Fibroblast of the aortic adventitia (primary cell): ENCODE data around the gene RTL5. TPM values are rescaled to one million over a fixed set of nuclear protein-coding genes. Genes with fewer than 3 reads are reported as not detected.

Source experiments
- DNase-seq: peaks from one replicate; pipeline ENCODE4 v3.0.0-alpha.2; 2010; ENCODE audit warnings: low read depth
- H3K4me3 ChIP-seq: 2 replicates; pipeline ENCODE4 v1.5.1; 2011; ENCODE audit warnings: low read depth, mild to moderate bottlenecking, control low read depth, low read length, moderate library complexity
- total RNA-seq: library from RNA; depleted of rRNA; stranded (reverse); fragments of >200 nt; gene quantifications from 2 replicates; pipeline ENCODE4 v1.2.3, GENCODE V29; 2012; ENCODE audit warnings: low replicate concordance
- TF ChIP-seq, protein P1 (sequence below): IDR thresholded peaks from 2 replicates; pipeline ENCODE4 v1.5.1; 2011; ENCODE audit warnings: mild to moderate bottlenecking, low read length, control low read depth, inconsistent platforms; ENCODE audit not compliant: insufficient read depth

The RTL5 gene
- total RNA-seq, 1 donor = 2.3 TPM

DNA sequence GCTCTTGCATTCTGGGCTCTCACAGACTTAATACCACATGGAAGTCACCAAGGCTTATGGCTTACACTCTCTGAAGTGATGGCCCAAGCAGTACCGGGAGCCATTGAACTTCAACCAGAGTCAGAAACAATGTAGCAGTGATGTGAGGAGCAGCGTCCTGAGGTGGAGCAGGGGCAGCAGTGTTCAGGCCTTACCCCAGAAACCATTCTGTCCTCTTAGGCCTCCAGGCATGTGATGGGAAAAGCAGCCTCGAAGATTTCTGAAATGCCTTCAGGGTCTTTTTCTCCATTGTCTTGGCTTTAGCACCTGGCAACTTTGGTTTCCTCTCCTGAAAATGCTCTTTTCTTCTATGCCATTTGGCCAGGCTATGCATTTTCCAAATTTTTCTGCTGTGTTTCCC lies 27.1 kb upstream of the RTL5 start:
- TF ChIP-seq, protein P1, sequence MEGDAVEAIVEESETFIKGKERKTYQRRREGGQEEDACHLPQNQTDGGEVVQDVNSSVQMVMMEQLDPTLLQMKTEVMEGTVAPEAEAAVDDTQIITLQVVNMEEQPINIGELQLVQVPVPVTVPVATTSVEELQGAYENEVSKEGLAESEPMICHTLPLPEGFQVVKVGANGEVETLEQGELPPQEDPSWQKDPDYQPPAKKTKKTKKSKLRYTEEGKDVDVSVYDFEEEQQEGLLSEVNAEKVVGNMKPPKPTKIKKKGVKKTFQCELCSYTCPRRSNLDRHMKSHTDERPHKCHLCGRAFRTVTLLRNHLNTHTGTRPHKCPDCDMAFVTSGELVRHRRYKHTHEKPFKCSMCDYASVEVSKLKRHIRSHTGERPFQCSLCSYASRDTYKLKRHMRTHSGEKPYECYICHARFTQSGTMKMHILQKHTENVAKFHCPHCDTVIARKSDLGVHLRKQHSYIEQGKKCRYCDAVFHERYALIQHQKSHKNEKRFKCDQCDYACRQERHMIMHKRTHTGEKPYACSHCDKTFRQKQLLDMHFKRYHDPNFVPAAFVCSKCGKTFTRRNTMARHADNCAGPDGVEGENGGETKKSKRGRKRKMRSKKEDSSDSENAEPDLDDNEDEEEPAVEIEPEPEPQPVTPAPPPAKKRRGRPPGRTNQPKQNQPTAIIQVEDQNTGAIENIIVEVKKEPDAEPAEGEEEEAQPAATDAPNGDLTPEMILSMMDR = no peak
- no peak overlapping the region for H3K4me3 ChIP-seq
- DNase-seq = no peak

DNA sequence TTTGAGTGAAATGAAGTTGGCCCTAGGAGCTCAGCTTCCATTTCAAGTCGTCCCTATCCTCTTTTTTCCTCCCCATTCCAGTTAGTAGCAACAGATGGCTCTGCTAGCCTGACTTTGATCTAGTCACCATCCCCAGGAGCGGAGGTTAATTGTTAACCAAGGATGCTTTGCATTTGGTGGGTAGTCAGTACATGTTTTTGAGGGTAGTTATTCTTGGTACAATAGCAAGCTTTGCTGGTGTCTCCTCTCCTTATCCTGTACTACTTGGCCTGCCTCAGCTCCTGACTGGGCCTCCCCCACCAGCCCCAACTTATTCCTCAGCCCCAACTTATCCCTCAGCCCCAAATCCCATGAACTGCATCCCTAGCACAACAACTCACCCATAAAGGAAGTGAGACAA lies 14.8 kb upstream of the RTL5 start:
- no peak overlapping the region for H3K4me3 ChIP-seq
- TF ChIP-seq, protein P1 = no peak
- no peak for DNase-seq

DNA sequence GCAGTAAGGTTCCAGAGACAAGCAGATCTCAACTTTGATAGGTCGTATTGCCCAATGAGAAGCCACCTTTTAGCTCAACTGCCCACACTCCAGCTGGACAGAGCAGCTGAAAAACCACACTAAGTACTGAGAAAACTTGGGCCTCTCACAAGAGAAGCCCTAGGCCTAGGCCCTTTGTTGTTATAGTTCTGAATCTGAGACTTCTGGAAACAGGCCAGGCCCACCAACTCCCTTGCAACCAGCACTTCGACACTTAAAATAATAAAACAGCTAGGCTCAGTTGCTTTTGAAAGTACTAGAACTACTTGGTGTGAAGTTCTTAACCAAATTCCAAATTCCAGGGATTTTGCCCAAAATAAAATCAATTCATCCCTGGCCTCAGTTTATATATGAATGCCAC lies 13.5 kb upstream of the RTL5 start:
- no peak for DNase-seq
- TF ChIP-seq, protein P1 = no peak
- H3K4me3 ChIP-seq = no peak overlapping the region

DNA sequence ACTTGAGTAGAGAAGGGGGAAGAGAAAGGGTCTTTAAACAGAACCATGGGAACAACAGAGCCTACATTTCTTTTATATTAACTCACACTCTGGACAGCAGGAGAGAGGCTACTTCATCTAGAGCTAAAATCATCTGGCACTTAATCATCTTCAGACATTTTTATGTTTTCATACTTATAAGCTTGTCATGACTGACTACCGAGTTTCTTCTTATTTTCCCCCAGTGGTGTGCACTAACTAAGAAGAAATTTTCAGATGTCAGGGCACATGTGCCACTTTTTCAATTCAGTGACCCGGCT lies 11.8 kb upstream of the RTL5 start:
- no peak for DNase-seq
- H3K4me3 ChIP-seq = no peak overlapping the region
- TF ChIP-seq, protein P1 = no peak

DNA sequence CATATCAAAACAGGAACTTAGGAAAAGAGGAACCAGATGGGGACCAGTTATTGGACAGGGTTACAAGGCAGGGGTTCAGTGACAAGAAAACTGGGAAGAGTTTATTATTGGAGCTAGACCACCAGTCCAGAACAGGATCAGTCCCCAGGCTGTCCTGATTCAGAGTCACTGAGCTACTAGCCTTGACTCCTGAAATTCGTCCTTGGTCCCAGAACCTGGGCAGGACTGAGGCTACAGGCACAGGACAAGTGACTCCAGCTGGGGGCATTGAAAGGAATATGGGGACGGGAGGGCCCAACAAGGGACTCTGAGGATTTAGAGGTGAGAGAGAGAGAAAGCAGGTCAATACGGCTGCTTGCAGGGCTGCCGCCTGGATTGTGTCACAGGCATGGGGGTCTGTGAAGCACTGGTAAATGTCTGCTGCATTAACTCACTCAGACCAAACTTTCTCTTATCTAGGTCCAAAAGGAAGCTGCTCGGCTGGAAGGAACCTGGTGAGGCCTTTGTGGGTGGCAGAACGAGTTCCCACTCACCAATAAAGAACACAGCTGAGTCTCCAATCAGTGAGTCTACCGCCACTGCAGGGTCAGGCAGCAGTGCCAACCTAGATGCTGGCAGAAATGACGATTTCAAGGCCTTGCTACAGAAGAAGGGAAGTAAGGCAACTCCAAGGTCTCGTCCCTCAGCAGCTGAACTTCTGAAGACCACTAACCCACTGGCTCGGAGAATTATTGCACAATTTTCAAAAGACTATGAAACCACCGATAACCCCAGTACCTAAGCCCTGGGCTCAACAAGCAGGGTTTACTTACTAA lies 11.3 kb upstream of the RTL5 start:
- no peak for DNase-seq
- H3K4me3 ChIP-seq = no peak overlapping the region
- TF ChIP-seq, protein P1 = no peak

DNA sequence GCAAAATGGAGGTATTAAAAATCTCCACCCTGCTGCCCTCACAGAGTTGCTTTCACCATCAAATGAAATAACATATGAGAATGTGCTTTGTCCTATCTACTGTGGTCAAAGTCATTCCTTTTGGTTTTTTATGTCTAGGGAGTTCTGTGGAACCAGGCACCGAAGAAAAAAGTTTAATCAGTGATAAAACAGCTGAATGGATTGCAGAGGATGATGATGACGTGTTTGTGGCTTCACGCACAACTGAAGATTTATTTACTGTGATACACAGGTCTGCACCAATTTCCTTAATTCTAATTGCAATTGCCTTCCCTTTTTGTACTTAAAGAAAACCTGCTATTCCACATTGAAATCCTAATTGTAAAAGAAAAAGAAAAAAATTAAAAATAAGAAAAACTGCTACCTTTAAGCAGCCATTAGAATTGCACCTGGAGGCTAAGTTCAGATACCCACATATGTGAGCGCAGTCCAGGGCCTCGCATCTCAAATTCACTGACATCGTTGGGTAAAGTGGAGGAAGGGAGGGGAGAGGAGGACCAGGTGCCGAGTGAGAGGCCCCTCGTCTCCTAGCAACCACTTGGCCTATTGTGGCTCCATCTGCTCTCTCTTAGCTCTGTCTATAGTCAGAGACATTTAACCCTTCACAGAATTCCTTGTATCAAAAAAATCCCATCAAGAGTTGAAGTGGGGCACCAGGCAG lies 10.5 kb upstream of the RTL5 start:
- TF ChIP-seq, protein P1 = no peak
- H3K4me3 ChIP-seq = no peak overlapping the region
- no peak for DNase-seq
